ENCODE measurements around the gene TNK2.
A peak's percentile ranks its signal among the peaks of the same experiment; 100 is the strongest.

DNA sequence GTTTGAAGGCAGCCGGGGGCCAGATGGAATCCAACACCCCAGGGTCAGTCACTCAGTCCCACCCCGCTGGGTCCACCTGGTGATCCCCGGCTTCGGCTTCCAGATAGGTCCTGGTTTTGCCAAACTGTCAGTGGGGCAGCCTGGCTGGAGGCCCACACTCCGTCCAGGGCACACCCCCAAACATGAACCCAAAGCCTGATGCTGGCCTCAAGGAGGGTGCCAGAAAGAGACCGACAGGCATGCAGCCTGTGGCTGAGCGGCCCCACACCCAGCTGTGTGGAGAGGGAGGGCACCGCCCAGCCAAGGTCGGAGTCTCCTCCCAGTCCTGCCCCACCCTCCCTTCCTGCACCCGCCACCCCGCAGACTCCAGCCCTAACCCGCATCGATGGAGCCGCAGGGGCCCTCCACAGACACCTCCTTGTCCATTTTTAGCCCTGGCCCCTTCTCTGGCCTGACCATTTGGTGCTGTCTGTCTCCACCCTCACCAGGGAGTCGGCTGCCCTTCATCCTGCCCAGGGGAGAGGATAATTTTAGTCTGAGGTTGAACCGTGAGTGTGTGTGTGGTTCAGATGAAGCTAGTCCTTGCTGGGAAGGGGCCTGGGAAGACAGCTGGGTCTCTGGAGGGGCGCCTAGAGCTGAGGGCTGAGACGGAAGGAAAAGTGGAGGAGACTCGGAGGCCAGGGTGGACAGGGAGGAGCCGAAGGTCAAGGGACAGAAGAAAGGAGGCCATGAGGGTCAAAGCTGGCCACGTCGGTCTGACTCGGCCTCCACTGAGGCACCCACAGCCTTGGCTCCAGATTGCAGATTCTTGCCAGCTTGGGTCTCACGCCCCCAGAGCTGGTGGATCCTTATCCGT, 23.1 kb downstream of the TNK2 start:
- TF ChIP-seq, protein P1, sequence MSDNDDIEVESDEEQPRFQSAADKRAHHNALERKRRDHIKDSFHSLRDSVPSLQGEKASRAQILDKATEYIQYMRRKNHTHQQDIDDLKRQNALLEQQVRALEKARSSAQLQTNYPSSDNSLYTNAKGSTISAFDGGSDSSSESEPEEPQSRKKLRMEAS (IDR thresholded peaks at IDR 0.05; ENCODE audit: insufficient read depth, insufficient read length), result no peak
- no peak for TF ChIP-seq POLR2AphosphoS5 (IDR thresholded peaks at IDR 0.05; ENCODE audit: insufficient read depth, low read depth, low read length)
- TF ChIP-seq, protein P2, sequence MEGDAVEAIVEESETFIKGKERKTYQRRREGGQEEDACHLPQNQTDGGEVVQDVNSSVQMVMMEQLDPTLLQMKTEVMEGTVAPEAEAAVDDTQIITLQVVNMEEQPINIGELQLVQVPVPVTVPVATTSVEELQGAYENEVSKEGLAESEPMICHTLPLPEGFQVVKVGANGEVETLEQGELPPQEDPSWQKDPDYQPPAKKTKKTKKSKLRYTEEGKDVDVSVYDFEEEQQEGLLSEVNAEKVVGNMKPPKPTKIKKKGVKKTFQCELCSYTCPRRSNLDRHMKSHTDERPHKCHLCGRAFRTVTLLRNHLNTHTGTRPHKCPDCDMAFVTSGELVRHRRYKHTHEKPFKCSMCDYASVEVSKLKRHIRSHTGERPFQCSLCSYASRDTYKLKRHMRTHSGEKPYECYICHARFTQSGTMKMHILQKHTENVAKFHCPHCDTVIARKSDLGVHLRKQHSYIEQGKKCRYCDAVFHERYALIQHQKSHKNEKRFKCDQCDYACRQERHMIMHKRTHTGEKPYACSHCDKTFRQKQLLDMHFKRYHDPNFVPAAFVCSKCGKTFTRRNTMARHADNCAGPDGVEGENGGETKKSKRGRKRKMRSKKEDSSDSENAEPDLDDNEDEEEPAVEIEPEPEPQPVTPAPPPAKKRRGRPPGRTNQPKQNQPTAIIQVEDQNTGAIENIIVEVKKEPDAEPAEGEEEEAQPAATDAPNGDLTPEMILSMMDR (IDR thresholded peaks at IDR 0.05; ENCODE audit: extremely low read depth in 1 of 2, insufficient read depth in 1 of 2, low read depth in 1 of 2, low read length in 2 of 2), result no peak
- peak; percentile 8 for TF ChIP-seq POLR2A (IDR thresholded peaks at IDR 0.05; ENCODE audit: low read depth, low read length)
- no peak for TF ChIP-seq GATA2 (IDR thresholded peaks at IDR 0.05; ENCODE audit: insufficient read depth, insufficient read length, low read depth, low read length)
- TF ChIP-seq EZH2 (IDR thresholded peaks at IDR 0.05; ENCODE audit: borderline replicate concordance, low read depth, low read length, severe bottlenecking), result no peak

All from endothelial cell of umbilical vein (primary cell).